ENCODE measurements around the gene ANGPTL2.

GRCh38 chr9:127055745-127056402 is 66.6 kb downstream of the ANGPTL2 start:
- no peak for TF ChIP-seq POLR2A (IDR thresholded peaks at IDR 0.05; ENCODE audit: low read depth, low read length)
- TF ChIP-seq POLR2AphosphoS5 (IDR thresholded peaks at IDR 0.05; ENCODE audit: low read depth, low read length) = no peak
- no peak for TF ChIP-seq TAF1 (IDR thresholded peaks at IDR 0.05; ENCODE audit: borderline replicate concordance, low read depth, low read length)

All from GM12892 (cell line).